Chondrocyte (in vitro differentiated cells): ENCODE data around the gene RPGRIP1. TPM values are rescaled to one million over a fixed set of nuclear protein-coding genes. Genes with fewer than 3 reads are reported as not detected.

ENCODE experiments used
- DNase-seq: peaks from one replicate; pipeline ENCODE4 v3.0.0; 2021; ENCODE audit warnings: mixed read lengths, low spot score
- H3K27ac Mint-ChIP-seq: one replicate; pipeline ENCODE4 v1.8.0; 2021; ENCODE audit warnings: mild to moderate bottlenecking, moderate library complexity, mixed read lengths; ENCODE audit not compliant: unreplicated experiment
- H3K27me3 Mint-ChIP-seq: 2 replicates; pipeline ENCODE4 v1.8.0; 2021; ENCODE audit warnings: low read depth, mixed read lengths
- H3K36me3 Mint-ChIP-seq: 2 replicates; pipeline ENCODE4 v1.8.0; 2021; ENCODE audit warnings: low read depth, mixed read lengths
- H3K4me1 Mint-ChIP-seq: 2 replicates; pipeline ENCODE4 v1.8.0; 2021; ENCODE audit warnings: low read depth, mild to moderate bottlenecking, mixed read lengths
- H3K4me3 Mint-ChIP-seq: one replicate; pipeline ENCODE4 v1.8.0; 2021; ENCODE audit warnings: mild to moderate bottlenecking, moderate library complexity, mixed read lengths; ENCODE audit not compliant: unreplicated experiment
- H3K9me3 Mint-ChIP-seq: 2 replicates; pipeline ENCODE4 v1.8.0; 2021; ENCODE audit warnings: low read depth, mixed read lengths
- CTCF ChIP-seq: fragments of 200-600 bp; sonication (generic); IDR thresholded peaks from 2 replicates; pipeline ENCODE4 v1.5.0; 2021; ENCODE audit warnings: antibody characterized with exemption, mild to moderate bottlenecking, moderate library complexity
- total RNA-seq: library from RNA; stranded (reverse); gene quantifications from 3 replicates; pipeline ENCODE4 v1.2.1, GENCODE V29; 2021

Gene RPGRIP1
- total RNA-seq, 1 donor from 2014 or later, result not detected

GRCh38 chr14:21317398-21317797 lies 37.5 kb downstream of the RPGRIP1 start:
- no peak overlapping the region for H3K4me3 Mint-ChIP-seq
- H3K27me3 Mint-ChIP-seq, result peaks cover 30% of the 10 kb centered on the region
- H3K36me3 Mint-ChIP-seq, result no peaks in the 10 kb centered on the region
- H3K4me1 Mint-ChIP-seq, result peaks cover 3% of the 10 kb centered on the region
- DNase-seq, result no peak
- no peak for TF ChIP-seq CTCF
- H3K27ac Mint-ChIP-seq, result no peak overlapping the region
- no peaks in the 10 kb centered on the region for H3K9me3 Mint-ChIP-seq

DNA sequence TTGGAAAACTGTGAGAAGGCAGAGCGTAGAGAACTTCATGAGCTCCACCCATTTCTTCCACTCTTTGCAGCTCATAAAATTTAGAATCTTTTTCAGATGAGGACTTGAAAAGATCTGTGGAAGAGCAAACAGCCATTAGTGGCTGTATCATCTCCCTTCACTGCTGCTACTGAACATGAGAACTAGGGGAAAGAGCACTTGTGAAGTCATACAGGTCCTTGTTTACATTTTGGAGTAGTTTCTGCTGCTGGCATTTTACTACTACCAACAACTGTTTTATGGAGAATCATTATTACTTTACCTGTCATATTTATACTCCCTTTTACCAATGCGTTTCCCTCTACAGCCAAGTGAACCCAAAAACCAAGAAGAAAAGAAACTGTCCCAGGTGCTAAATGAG lies 41.0 kb downstream of the RPGRIP1 start:
- DNase-seq, result no peak
- Mint-ChIP-seq H3K4me3 (no peak overlapping the region), H3K27ac (no peak overlapping the region), H3K27me3 (peaks cover 35% of the 10 kb centered on the region), H3K9me3 (no peaks in the 10 kb centered on the region), H3K4me1 (peaks cover 3% of the 10 kb centered on the region), H3K36me3 (no peaks in the 10 kb centered on the region)
- TF ChIP-seq CTCF, result no peak

DNA sequence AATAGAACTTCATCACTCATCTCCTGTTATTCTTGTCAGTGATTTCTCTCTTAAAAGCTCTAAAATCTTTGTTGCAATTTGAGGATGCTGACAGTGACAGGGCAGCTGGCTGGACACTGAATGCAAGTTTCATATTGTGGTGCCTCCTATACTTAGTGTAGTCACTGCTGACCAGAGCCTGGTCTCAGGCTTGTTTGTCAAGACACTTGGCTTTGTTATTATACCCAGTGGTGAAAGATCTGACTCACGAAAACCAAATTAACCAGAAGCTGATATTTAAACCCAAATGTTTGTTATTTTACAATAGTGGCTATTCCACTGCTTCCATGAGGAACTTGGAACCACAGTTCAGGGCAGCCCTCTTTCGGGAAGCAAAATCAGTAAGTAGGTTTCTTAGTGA lies 42.8 kb downstream of the RPGRIP1 start:
- Mint-ChIP-seq H3K27ac (no peak overlapping the region), H3K27me3 (peaks cover 28% of the 10 kb centered on the region), H3K36me3 (no peaks in the 10 kb centered on the region), H3K9me3 (no peaks in the 10 kb centered on the region), H3K4me1 (peaks cover 3% of the 10 kb centered on the region), H3K4me3 (no peak overlapping the region)
- TF ChIP-seq CTCF, result no peak
- no peak for DNase-seq

- TF ChIP-seq CTCF, result no peak
- Mint-ChIP-seq H3K4me3 (no peak overlapping the region), H3K27me3 (peaks cover 9% of the 10 kb centered on the region), H3K4me1 (no peaks in the 10 kb centered on the region), H3K9me3 (no peaks in the 10 kb centered on the region), H3K27ac (no peak overlapping the region), H3K36me3 (no peaks in the 10 kb centered on the region)
- no peak for DNase-seq
Measured at GRCh38 chr14:21326972-21327371, 47.1 kb downstream of the RPGRIP1 start.

Other genes with a start within 250 kb of the RPGRIP1 start
- gene TPPP2, start 249.9 kb upstream of the RPGRIP1 start, total RNA-seq, result not detected in 3 replicates
- gene RNASE13, start 245.3 kb upstream of the RPGRIP1 start, total RNA-seq, result not detected in 3 replicates
- gene RNASE7, start 237.7 kb upstream of the RPGRIP1 start, total RNA-seq, result not detected in 3 replicates
- not detected in 3 replicates for gene RNASE8, start 222.3 kb upstream of the RPGRIP1 start, total RNA-seq
- gene ARHGEF40, start 209.8 kb upstream of the RPGRIP1 start, total RNA-seq, result 86.1 to 144 TPM (median 90.4 TPM) in 3 replicates
- gene ZNF219, start 181.4 kb upstream of the RPGRIP1 start, total RNA-seq, result 23.3 to 26.3 TPM (median 23.9 TPM) in 3 replicates
- 1.1 to 1.6 TPM (median 1.2 TPM) in 3 replicates for gene TMEM253, start 179.0 kb upstream of the RPGRIP1 start, total RNA-seq
- gene OR5AU1, start 124.0 kb upstream of the RPGRIP1 start, total RNA-seq, result not detected in 3 replicates
- gene HNRNPC, start 10.6 kb upstream of the RPGRIP1 start, total RNA-seq, result 286 to 352 TPM (median 291 TPM) in 3 replicates
- 55.8 to 77.2 TPM (median 57.7 TPM) in 3 replicates for gene SUPT16H, start 103.9 kb downstream of the RPGRIP1 start, total RNA-seq
- 69.7 to 86.2 TPM (median 69.8 TPM) in 3 replicates for gene CHD8, start 176.0 kb downstream of the RPGRIP1 start, total RNA-seq
- 38.1 to 44.4 TPM (median 39.7 TPM) in 3 replicates for gene RAB2B, start 196.9 kb downstream of the RPGRIP1 start, total RNA-seq
- 61.7 to 71.8 TPM (median 62.2 TPM) in 3 replicates for gene TOX4, start 197.1 kb downstream of the RPGRIP1 start, total RNA-seq
- gene METTL3, start 231.3 kb downstream of the RPGRIP1 start, total RNA-seq, result 29.3 to 38.5 TPM (median 30.4 TPM) in 3 replicates
- gene SALL2, start 246.3 kb downstream of the RPGRIP1 start, total RNA-seq, result 8.7 to 13.1 TPM (median 10.1 TPM) in 3 replicates